Testis (tissue), 2 donors: ENCODE measurements around the gene MEGF11.

Experiments used
- CTCF ChIP-seq, 3 experiments: fragments of 450-650 bp in 2 of 3; fragments of 200-600 bp in 1 of 3; sonication (generic) in 1 of 3; IDR thresholded peaks; one replicate each; pipeline ENCODE4 v1.5.1; 2016 to 2019; ENCODE audit warnings: antibody characterized with exemption in 3 of 3, mild to moderate bottlenecking in 2 of 3, moderate library complexity in 1 of 3
- POLR2A ChIP-seq: fragments of 450-650 bp; IDR thresholded peaks from one replicate; pipeline ENCODE4 v1.6.1; 2017; ENCODE audit warnings: antibody characterized with exemption, mild to moderate bottlenecking, moderate library complexity

- no peak for TF ChIP-seq CTCF (IDR thresholded peaks at IDR 0.05)
- TF ChIP-seq POLR2A = no peak
These were observed 236.6 kb downstream of the MEGF11 start for GRCh38 chr15:66017000-66017399.
